Activated naive CD4-positive, alpha-beta T cell treated with anti-CD3 and anti-CD28 coated beads, Interleukin-2, amount 50 U/mL, for 72 hours (primary cell): Measurements from ENCODE around the gene XXYLT1. TPM values are rescaled to one million over a fixed set of nuclear protein-coding genes. Genes with fewer than 3 reads are reported as not detected.
"Not testable (repeated sequence)": the region's sequence is repeated elsewhere in the genome, so short reads cannot be mapped to it uniquely, and the experiment has no call there.

Experiments used
- ATAC-seq, 2 donors: fragments of 150-1000 bp; cut with Tn5 transposase; 2 replicates each; pipeline ENCODE4 v1.10.0; 2021; ENCODE audit warnings: mild to moderate bottlenecking in 2 of 2, moderate library complexity in 2 of 2
- DNase-seq, 2 donors: peaks; one replicate each; pipeline ENCODE4 v3.0.0; 2021 to 2022; ENCODE audit warnings: low spot score in 2 of 2
- H3K27ac Mint-ChIP-seq, 2 donors: one replicate each; pipeline ENCODE4 v1.8.0; 2022; ENCODE audit warnings: mild to moderate bottlenecking in 2 of 2, mixed read lengths in 2 of 2
- H3K36me3 Mint-ChIP-seq, 2 donors: one replicate each; pipeline ENCODE4 v1.8.0; 2022; ENCODE audit warnings: mixed read lengths in 2 of 2
- H3K9me3 Mint-ChIP-seq, 2 donors: one replicate each; pipeline ENCODE4 v1.8.0; 2022; ENCODE audit warnings: mixed read lengths in 2 of 2
- total RNA-seq, 2 donors: library from RNA; stranded (reverse); gene quantifications; one replicate each; pipeline ENCODE4 v1.2.3, GENCODE V29; 2022

The XXYLT1 gene
- total RNA-seq, 2 donors from 2014 or later = 3.4 to 6.1 TPM

GRCh38 chr3:195039180-195039843 lies 231.6 kb downstream of the XXYLT1 start:
- Mint-ChIP-seq H3K9me3 (no peaks in the 10 kb centered on the region), H3K36me3 (no peaks in the 10 kb centered on the region), H3K27ac (peak overlapping the region in 1 of 2 donors; percentile 79)
- DNase-seq = peak in 1 of 2 donors; percentile 44
- ATAC-seq = no peak

GRCh38 chr3:195038161-195038560 lies 232.8 kb downstream of the XXYLT1 start:
- DNase-seq (no peak), ATAC-seq (no peak)
- Mint-ChIP-seq H3K9me3 (no peaks in the 10 kb centered on the region), H3K27ac (no peak overlapping the region), H3K36me3 (no peaks in the 10 kb centered on the region)

- not testable (repeated sequence) for DNase-seq, ATAC-seq, H3K36me3 Mint-ChIP-seq, H3K27ac Mint-ChIP-seq, H3K9me3 Mint-ChIP-seq
These were observed 233.4 kb downstream of the XXYLT1 start for GRCh38 chr3:195037586-195037985.

GRCh38 chr3:195036974-195037373 lies 234.0 kb downstream of the XXYLT1 start:
- H3K9me3 Mint-ChIP-seq = no peaks in the 10 kb centered on the region
- ATAC-seq (no peak), DNase-seq (no peak)
- H3K27ac Mint-ChIP-seq = no peak overlapping the region
- H3K36me3 Mint-ChIP-seq = no peaks in the 10 kb centered on the region

- no peaks in the 10 kb centered on the region for H3K9me3 Mint-ChIP-seq
- no peak overlapping the region for H3K27ac Mint-ChIP-seq
- peak in 1 of 2 donors; percentile 9 for DNase-seq
- no peaks in the 10 kb centered on the region for H3K36me3 Mint-ChIP-seq
- no peak for ATAC-seq
These were observed 234.4 kb downstream of the XXYLT1 start for GRCh38 chr3:195036574-195036973.

GRCh38 chr3:195036203-195036505 lies 234.8 kb downstream of the XXYLT1 start:
- H3K27ac Mint-ChIP-seq = no peak overlapping the region
- DNase-seq (peak in 1 of 2 donors; percentile 18), ATAC-seq (no peak)
- no peaks in the 10 kb centered on the region for H3K36me3 Mint-ChIP-seq
- H3K9me3 Mint-ChIP-seq = no peaks in the 10 kb centered on the region

GRCh38 chr3:195035345-195036202 lies 235.4 kb downstream of the XXYLT1 start:
- DNase-seq (peak in 1 of 2 donors; percentile 39), ATAC-seq (no peak)
- H3K27ac Mint-ChIP-seq = no peak overlapping the region
- no peaks in the 10 kb centered on the region for H3K9me3 Mint-ChIP-seq
- no peaks in the 10 kb centered on the region for H3K36me3 Mint-ChIP-seq

- ATAC-seq = no peak
- no peaks in the 10 kb centered on the region for H3K9me3 Mint-ChIP-seq
- no peak overlapping the region for H3K27ac Mint-ChIP-seq
- H3K36me3 Mint-ChIP-seq = no peaks in the 10 kb centered on the region
- DNase-seq = peak in 1 of 2 donors; percentile 52
These were observed 236.4 kb downstream of the XXYLT1 start for GRCh38 chr3:195034541-195034940.

GRCh38 chr3:195034101-195034500 lies 236.9 kb downstream of the XXYLT1 start:
- ATAC-seq = no peak
- Mint-ChIP-seq H3K36me3 (no peaks in the 10 kb centered on the region), H3K9me3 (no peaks in the 10 kb centered on the region)

GRCh38 chr3:195033531-195034091 lies 237.3 kb downstream of the XXYLT1 start:
- DNase-seq = peak in 1 of 2 donors; percentile 20
- Mint-ChIP-seq H3K36me3 (no peaks in the 10 kb centered on the region), H3K27ac (no peak overlapping the region), H3K9me3 (no peaks in the 10 kb centered on the region)
- ATAC-seq = no peak

More at GRCh38 chr3:195034101-195034500, 236.9 kb downstream of the XXYLT1 start:
- DNase-seq = peak in 1 of 2 donors; percentile 31
- no peak overlapping the region for H3K27ac Mint-ChIP-seq

GRCh38 chr3:195032955-195033354 lies 238.0 kb downstream of the XXYLT1 start:
- Mint-ChIP-seq H3K36me3 (no peaks in the 10 kb centered on the region), H3K27ac (no peak overlapping the region), H3K9me3 (no peaks in the 10 kb centered on the region)
- DNase-seq (peak in 1 of 2 donors; percentile 7), ATAC-seq (no peak)

GRCh38 chr3:195032106-195032759 lies 238.7 kb downstream of the XXYLT1 start:
- no peak for ATAC-seq
- DNase-seq = peak in 1 of 2 donors; percentile 9
- no peak overlapping the region for H3K27ac Mint-ChIP-seq

GRCh38 chr3:195031574-195032003 lies 239.4 kb downstream of the XXYLT1 start:
- H3K27ac Mint-ChIP-seq = no peak overlapping the region
- ATAC-seq (no peak), DNase-seq (peak in 1 of 2 donors; percentile 25)
- H3K36me3 Mint-ChIP-seq = no peaks in the 10 kb centered on the region
- no peaks in the 10 kb centered on the region for H3K9me3 Mint-ChIP-seq

More at GRCh38 chr3:195032106-195032759, 238.7 kb downstream of the XXYLT1 start:
- no peaks in the 10 kb centered on the region for H3K36me3 Mint-ChIP-seq
- no peaks in the 10 kb centered on the region for H3K9me3 Mint-ChIP-seq

- Mint-ChIP-seq H3K27ac (no peak overlapping the region), H3K9me3 (no peaks in the 10 kb centered on the region), H3K36me3 (no peaks in the 10 kb centered on the region)
- DNase-seq (peak in 1 of 2 donors; percentile 46), ATAC-seq (no peak)
These were observed 240.1 kb downstream of the XXYLT1 start for GRCh38 chr3:195030791-195031321.

GRCh38 chr3:195028877-195029606 lies 241.9 kb downstream of the XXYLT1 start:
- Mint-ChIP-seq H3K9me3 (no peaks in the 10 kb centered on the region), H3K27ac (no peak overlapping the region), H3K36me3 (no peaks in the 10 kb centered on the region)
- ATAC-seq (no peak), DNase-seq (no peak)

GRCh38 chr3:195025884-195026200 lies 245.1 kb downstream of the XXYLT1 start:
- ATAC-seq (no peak), DNase-seq (no peak)
- Mint-ChIP-seq H3K9me3 (no peaks in the 10 kb centered on the region), H3K36me3 (no peaks in the 10 kb centered on the region), H3K27ac (no peak overlapping the region)
